Measurements from ENCODE around the gene DOC2B. TPM values are rescaled to one million over a fixed set of nuclear protein-coding genes. Genes with fewer than 3 reads are reported as not detected.
"Not testable (repeated sequence)": the region's sequence is repeated elsewhere in the genome, so short reads cannot be mapped to it uniquely, and the experiment has no call there.

The DOC2B gene
- polyA plus RNA-seq, 3 donors = 0.02 to 0.19 TPM; not detected in 1

- Histone ChIP-seq H2AFZ (ENCODE audit: insufficient read depth, low read depth, low read length, poor library complexity, severe bottlenecking) (no peak overlapping the region), H3K9ac (ENCODE audit: insufficient read depth, low read length, poor library complexity, severe bottlenecking) (no peak overlapping the region), H3K79me2 (ENCODE audit: insufficient read depth, low read length) (no peaks in the 10 kb centered on the region), H3K9me3 (replicated peaks in 1 of 2; ENCODE audit: control insufficient read depth in 1 of 2, insufficient read depth in 1 of 2, low read length in 2 of 2) (peaks cover 0 to 8% of the 10 kb centered on the region in 2 donors), H4K20me1 (ENCODE audit: insufficient read depth, low read length) (no peaks in the 10 kb centered on the region), H3K4me1 (ENCODE audit: control insufficient read depth in 1 of 2, insufficient read depth in 2 of 2, low read length in 2 of 2) (peaks cover 0 to 5% of the 10 kb centered on the region in 2 donors), H3K27me3 (ENCODE audit: control insufficient read depth in 2 of 2, insufficient read depth in 2 of 2, low read length in 2 of 2) (no peaks in the 10 kb centered on the region), H3K27ac (ENCODE audit: low read depth in 1 of 2, low read length in 2 of 2) (no peak overlapping the region), H3K36me3 (replicated peaks in 1 of 2; ENCODE audit: control insufficient read depth in 1 of 2, insufficient read depth in 2 of 2, low read length in 2 of 2) (no peaks in the 10 kb centered on the region), H3K4me2 (replicated peaks; ENCODE audit: extremely low read depth, low read length, poor library complexity, severe bottlenecking) (no peak overlapping the region), H3K4me3 (replicated peaks in 1 of 3; ENCODE audit: low read depth in 2 of 3, low read length in 3 of 3) (no peak overlapping the region)
- DNase-seq = no peak
- H3K4me3 Mint-ChIP-seq = no peak overlapping the region
- peaks cover 8% of the 10 kb centered on the region for H3K4me1 Mint-ChIP-seq
- no peaks in the 10 kb centered on the region for H3K36me3 Mint-ChIP-seq
- peaks cover 0 to 8% (median 0%) of the 10 kb centered on the region in 7 donors for H3K9me3 Mint-ChIP-seq
- peak overlapping the region in 1 of 7 donors; percentile 10 for H3K27ac Mint-ChIP-seq
- 85% methylated on average over 14 of the region's 14 CpGs for WGBS (ENCODE audit: insufficient coverage)
- peaks cover 3 to 22% (median 8%) of the 10 kb centered on the region in 3 donors for H3K27me3 Mint-ChIP-seq (ENCODE audit: low read depth in 3 of 3)
- no peak for TF ChIP-seq CTCF (IDR thresholded peaks at IDR 0.05)
- intact Hi-C loops (cut with micrococcal nuclease) = no loop called here
These were observed 18.5 kb upstream of the DOC2B start for GRCh38 chr17:199806-200545.

- Mint-ChIP-seq H3K9me3 (peaks cover 0 to 5% (median 0%) of the 10 kb centered on the region in 7 donors), H3K27ac (no peak overlapping the region), H3K4me3 (no peak overlapping the region), H3K36me3 (no peaks in the 10 kb centered on the region), H3K4me1 (peaks cover 9% of the 10 kb centered on the region), H3K27me3 (ENCODE audit: low read depth in 3 of 3) (peaks cover 3 to 19% (median 6%) of the 10 kb centered on the region in 3 donors)
- Histone ChIP-seq H4K20me1 (ENCODE audit: insufficient read depth, low read length) (no peaks in the 10 kb centered on the region), H3K9ac (ENCODE audit: insufficient read depth, low read length, poor library complexity, severe bottlenecking) (no peak overlapping the region), H3K9me3 (replicated peaks in 1 of 2; ENCODE audit: control insufficient read depth in 1 of 2, insufficient read depth in 1 of 2, low read length in 2 of 2) (peaks cover 0 to 8% of the 10 kb centered on the region in 2 donors), H3K4me3 (replicated peaks in 1 of 3; ENCODE audit: low read depth in 2 of 3, low read length in 3 of 3) (no peak overlapping the region), H3K27me3 (ENCODE audit: control insufficient read depth in 2 of 2, insufficient read depth in 2 of 2, low read length in 2 of 2) (no peaks in the 10 kb centered on the region), H3K36me3 (replicated peaks in 1 of 2; ENCODE audit: control insufficient read depth in 1 of 2, insufficient read depth in 2 of 2, low read length in 2 of 2) (no peaks in the 10 kb centered on the region), H3K27ac (ENCODE audit: low read depth in 1 of 2, low read length in 2 of 2) (no peak overlapping the region), H3K4me1 (ENCODE audit: control insufficient read depth in 1 of 2, insufficient read depth in 2 of 2, low read length in 2 of 2) (peaks cover 0 to 6% of the 10 kb centered on the region in 2 donors), H3K4me2 (replicated peaks; ENCODE audit: extremely low read depth, low read length, poor library complexity, severe bottlenecking) (no peak overlapping the region), H2AFZ (ENCODE audit: insufficient read depth, low read depth, low read length, poor library complexity, severe bottlenecking) (no peak overlapping the region), H3K79me2 (ENCODE audit: insufficient read depth, low read length) (no peaks in the 10 kb centered on the region)
- no peak for DNase-seq
- intact Hi-C loops (cut with micrococcal nuclease) = no loop called here
- TF ChIP-seq CTCF (IDR thresholded peaks at IDR 0.05) = no peak
- no CpG with 5 or more reads among the region's 8 CpGs for WGBS (ENCODE audit: insufficient coverage)
These were observed 17.7 kb upstream of the DOC2B start for GRCh38 chr17:199191-199604.

- H2AFZ ChIP-seq (ENCODE audit: insufficient read depth, low read depth, low read length, poor library complexity, severe bottlenecking); H3K9me3 ChIP-seq (replicated peaks in 1 of 2; ENCODE audit: control insufficient read depth in 1 of 2, insufficient read depth in 1 of 2, low read length in 2 of 2); H4K20me1 ChIP-seq (ENCODE audit: insufficient read depth, low read length); intact Hi-C loops (cut with micrococcal nuclease); H3K9ac ChIP-seq (ENCODE audit: insufficient read depth, low read length, poor library complexity, severe bottlenecking); H3K4me1 Mint-ChIP-seq; H3K9me3 Mint-ChIP-seq; H3K36me3 Mint-ChIP-seq; H3K27ac ChIP-seq (ENCODE audit: low read depth in 1 of 2, low read length in 2 of 2); H3K79me2 ChIP-seq (ENCODE audit: insufficient read depth, low read length); H3K4me3 ChIP-seq (replicated peaks in 1 of 3; ENCODE audit: low read depth in 2 of 3, low read length in 3 of 3); H3K4me3 Mint-ChIP-seq; H3K27me3 ChIP-seq (ENCODE audit: control insufficient read depth in 2 of 2, insufficient read depth in 2 of 2, low read length in 2 of 2); H3K4me1 ChIP-seq (ENCODE audit: control insufficient read depth in 1 of 2, insufficient read depth in 2 of 2, low read length in 2 of 2); DNase-seq; H3K36me3 ChIP-seq (replicated peaks in 1 of 2; ENCODE audit: control insufficient read depth in 1 of 2, insufficient read depth in 2 of 2, low read length in 2 of 2); H3K27ac Mint-ChIP-seq; H3K4me2 ChIP-seq (replicated peaks; ENCODE audit: extremely low read depth, low read length, poor library complexity, severe bottlenecking): not testable (repeated sequence)
- 92% methylated on average over 15 of the region's 15 CpGs for WGBS (ENCODE audit: insufficient coverage)
- peaks cover 3 to 21% (median 8%) of the 10 kb centered on the region in 3 donors for H3K27me3 Mint-ChIP-seq (ENCODE audit: low read depth in 3 of 3)
These were observed 16.8 kb upstream of the DOC2B start for GRCh38 chr17:198225-198624.
